HG02885 (cell line): ENCODE data around the gene SLC35F3.
A peak's percentile ranks its signal among the peaks of the same experiment; 100 is the strongest.
"Not testable (repeated sequence)": the region's sequence is repeated elsewhere in the genome, so short reads cannot be mapped to it uniquely, and the experiment has no call there.

Source experiments
- ATAC-seq: cut with Tn5 transposase; IDR thresholded peaks from one replicate; pipeline ENCODE4 v1.9.1; 2021; ENCODE audit warnings: mild to moderate bottlenecking; ENCODE audit not compliant: unreplicated experiment, poor library complexity

The SLC35F3 gene

DNA sequence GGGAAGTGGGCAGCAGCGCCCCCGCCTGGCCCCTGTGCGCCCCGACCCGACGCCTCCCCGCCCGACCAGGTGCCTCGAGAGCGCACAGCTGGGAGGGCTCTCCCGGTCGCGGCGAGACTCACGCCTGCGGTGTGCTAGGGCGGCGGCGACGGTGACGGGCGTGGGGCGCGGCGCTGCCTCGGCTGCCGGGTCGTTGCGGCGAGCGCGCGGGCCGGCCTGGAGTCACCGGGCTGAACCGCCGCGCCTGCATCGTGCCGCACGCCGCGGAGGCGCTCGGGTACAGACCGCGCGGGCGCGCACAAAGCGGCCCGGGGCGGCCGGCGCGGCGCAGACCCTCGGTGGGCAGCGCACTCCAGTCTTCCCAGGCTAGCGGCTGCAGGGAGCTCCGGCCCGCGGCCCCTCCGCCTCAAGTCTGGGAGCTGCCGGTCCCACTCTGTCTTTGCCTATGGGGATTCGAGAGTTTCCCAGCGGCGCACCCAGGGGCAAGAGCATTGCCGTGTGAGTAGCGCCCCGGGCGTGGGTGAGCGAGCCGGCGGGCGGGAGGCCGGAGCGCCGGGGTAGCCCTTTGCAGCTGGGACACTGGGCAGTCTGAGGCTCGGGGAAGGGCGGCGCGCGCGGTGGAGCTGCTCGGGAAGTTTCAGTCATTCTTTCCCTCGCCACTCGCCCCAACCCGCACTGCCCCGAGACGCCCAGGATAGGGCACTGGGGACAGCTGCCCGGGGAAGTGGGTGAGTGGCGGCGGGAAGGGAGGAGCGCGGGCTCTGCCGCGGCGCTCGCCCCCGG, at the start of gene SLC35F3:
TSS of gene SLC35F3 (plus strand) at position 44 of the 783 bp plus-strand sequence.
- no peak for ATAC-seq

DNA sequence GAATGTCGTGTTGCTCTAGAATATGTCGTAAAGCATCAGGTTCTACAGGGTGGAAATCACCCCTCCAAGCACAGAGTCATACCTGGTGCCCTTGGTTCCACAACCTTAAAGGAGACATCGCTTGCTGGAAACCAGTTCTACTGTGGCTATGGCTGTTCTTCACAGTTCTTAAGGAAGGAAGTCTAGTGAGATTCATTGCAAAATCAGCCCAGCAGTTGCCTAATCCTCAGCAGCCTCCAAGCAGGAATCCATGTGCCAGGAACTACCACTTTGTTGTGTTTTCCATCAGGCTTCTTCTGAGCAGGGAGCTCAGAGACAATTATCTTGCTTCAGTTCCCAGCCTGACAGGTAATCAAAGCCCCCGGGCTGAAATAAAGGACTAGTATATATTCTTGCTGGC, 45.0 kb upstream of the SLC35F3 start:
- ATAC-seq = no peak

DNA sequence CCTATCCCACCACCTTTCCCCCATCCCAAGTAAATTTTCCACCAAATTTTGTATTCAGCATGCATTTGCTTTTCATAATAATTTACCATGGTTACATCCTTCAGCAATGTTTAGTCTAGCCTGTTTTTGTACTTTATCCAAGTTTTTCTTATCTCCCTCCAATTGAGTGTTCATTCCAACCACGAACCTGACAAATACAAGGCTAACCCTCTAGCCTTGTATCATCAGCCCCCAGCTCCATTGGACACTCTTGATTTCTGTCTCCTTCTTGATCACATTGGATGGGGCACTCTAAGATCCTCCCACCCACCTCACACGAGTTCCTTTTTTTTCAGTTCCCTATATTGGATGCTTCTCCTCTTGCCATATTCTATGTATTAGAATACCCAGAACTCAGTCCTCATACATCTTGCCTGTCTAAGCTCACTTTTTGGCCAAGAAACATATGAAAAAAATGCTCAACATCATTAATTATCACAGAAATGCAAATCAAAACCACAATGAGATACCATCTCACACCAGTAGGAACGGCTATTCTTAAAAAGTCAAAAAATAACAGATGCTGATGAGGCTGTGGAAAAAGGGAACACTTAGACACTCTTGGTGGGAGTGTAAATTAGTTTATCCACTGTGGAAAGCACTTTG, 40.5 kb upstream of the SLC35F3 start:
- no peak for ATAC-seq

DNA sequence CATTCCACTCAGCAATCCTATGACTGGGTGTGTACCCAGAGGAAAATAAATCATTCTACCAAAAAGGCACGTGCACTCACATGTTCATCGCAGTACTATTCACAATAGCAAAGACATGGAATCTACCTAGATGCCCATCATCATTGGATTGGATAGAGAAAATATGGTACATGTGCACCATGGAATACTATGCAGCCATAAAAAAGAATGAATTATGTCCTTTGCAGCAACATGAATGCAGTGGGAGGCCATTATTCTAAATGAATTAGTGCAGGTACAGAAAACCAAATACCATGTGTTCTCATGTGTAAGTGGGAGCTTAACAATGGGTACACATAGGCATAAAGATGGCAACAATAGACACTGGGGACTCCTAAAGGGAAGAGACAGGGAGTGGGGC, 39.9 kb upstream of the SLC35F3 start:
- ATAC-seq = no peak

DNA sequence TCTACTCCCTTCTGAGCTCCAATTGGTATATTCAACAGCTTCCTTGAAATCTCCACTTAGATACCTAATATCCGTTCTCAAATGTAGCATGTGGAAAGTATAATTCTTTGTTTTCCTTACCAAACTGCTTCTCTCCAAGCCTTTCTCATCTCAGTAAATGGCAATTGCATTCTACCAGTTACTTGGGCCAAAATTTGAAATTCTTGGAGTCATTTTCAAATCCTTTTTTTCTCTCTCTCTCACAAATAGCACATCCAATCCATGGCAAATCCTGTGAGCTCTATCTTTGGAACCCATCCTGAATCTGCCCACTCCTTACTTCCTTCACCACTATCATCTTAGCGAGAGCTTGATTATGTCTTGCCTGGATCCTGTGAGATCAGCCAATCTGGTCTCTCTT, 39.3 kb upstream of the SLC35F3 start:
- ATAC-seq = no peak

DNA sequence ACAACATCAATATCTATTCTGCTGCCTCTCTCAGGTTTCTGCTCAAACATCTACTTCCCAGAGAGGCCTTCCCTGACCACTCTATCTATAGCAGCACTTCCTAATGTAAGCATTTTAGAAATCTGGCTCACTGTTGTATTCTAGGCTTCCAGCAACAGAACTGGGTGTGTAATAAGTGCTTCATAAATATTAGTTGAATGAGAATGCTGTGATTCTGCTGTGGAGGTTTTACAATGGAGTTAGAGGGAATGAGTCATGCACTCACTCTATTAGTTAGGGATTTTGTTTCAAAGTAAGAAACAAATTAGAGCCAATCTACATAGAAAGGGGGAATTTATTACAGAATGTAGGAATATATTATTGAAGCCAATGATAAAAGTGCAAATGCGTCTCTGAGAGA, 38.6 kb upstream of the SLC35F3 start:
- no peak for ATAC-seq

DNA sequence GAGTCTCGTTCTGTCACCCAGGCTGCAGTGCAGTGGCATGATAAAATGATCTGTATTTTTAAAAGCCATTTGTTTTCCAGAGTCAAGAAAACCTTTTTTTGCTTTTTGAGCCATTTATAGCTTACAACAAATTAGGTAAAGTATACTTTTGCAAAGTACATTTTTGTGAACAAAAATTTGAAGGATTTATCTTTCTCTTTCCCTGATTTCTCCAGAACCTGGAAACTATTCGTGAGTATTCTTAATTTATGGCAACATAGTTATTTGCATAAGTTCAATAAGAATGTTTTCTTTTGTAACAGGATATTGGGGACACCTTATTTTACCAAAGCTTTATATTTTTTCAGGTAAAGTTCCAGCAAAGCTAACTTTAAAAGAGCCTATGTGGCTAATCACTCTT, 37.4 kb upstream of the SLC35F3 start:
- no peak for ATAC-seq

DNA sequence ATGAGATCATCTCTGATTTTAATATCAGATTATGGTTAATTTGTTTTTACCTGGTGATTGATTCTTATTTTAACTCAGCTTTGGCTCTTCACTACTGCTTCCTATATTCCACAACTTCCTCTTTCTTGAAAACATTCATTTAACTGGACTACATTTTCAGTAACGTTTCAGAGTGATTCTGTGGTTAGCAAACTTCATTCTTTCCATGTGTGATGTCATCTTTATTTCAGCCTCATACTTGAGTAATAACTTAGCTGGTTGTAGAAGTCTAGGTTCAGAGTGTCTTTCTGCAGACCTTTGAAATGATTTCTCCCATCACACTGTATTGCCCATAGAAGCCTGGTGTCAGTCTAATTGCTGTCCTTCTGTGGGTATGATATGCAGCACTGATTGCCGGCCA, 36.0 kb upstream of the SLC35F3 start:
- ATAC-seq = no peak

DNA sequence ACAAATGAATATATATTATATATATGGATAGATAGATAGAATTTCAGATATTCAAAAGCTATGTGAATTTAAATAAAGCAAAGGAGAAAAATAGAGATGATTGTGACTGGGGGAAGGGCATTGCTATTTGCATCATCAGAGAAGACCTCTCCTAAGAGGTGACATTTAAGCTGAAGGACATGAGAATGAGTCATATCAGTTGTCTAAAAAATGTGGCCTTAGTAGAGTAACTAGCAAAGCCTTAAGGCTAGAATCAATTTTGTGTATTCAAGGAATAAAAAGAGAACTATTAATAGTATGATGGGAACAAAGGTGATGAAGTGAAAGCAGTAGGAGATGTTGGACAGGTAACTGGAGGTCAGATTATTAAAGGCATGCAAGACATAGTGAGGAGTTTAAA, 34.8 kb upstream of the SLC35F3 start:
- no peak for ATAC-seq

DNA sequence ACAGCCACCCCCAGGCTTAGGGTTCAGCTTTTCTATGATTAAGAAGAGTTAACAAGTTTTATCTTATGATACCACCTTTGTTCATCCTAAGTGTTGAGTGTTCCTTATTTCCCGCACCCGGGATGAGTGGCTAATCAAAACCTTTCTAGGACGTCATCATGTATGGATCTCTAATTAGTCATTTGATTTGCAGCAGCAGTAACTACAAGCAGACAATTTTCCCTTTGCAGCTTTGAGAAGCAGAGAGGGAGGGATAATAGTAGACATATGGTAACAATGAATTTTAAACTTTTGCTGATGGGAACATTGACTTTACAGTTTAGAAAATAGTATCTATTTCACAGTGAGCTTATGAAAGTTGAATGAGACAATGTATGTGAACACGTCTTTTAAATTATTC, 30.8 kb upstream of the SLC35F3 start:
- ATAC-seq = no peak

DNA sequence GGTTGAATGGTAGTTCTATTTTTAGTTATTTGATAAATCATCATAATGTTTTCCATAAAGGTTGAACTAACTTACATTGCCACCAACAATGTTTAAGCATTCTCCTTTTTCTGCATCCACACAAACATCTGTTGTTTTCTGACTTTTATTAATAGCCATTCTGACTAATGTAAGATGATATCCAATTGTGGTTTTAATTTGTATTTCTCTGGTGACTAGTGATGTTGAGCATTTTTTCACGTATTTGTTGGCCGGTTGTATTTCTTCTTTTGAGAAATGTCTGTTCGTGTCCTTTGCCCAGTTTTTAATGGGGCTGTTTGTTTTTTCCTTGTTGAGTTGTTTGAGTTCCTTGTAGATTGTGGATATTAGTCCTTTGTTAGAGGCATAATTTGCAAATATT, 24.6 kb upstream of the SLC35F3 start:
- no peak for ATAC-seq

DNA sequence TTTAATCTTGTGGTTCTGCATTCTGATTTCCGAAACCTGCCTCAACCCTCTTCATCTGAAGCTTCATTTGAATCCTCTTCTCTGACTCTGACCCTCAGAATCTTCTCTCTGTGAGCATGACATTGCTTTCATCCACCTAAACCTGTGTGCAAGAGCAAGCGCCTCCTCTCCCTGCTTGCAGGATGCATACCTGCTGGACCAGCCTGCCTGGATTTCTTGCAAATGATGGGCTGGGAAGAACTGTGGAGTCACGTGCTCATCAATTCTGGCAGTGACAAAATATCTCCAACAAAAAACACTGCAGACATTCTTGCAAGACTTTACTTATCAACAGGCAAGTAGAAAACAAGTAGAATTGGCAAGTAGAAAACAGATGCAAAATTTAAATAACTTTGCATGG, 20.8 kb upstream of the SLC35F3 start:
- ATAC-seq = no peak

DNA sequence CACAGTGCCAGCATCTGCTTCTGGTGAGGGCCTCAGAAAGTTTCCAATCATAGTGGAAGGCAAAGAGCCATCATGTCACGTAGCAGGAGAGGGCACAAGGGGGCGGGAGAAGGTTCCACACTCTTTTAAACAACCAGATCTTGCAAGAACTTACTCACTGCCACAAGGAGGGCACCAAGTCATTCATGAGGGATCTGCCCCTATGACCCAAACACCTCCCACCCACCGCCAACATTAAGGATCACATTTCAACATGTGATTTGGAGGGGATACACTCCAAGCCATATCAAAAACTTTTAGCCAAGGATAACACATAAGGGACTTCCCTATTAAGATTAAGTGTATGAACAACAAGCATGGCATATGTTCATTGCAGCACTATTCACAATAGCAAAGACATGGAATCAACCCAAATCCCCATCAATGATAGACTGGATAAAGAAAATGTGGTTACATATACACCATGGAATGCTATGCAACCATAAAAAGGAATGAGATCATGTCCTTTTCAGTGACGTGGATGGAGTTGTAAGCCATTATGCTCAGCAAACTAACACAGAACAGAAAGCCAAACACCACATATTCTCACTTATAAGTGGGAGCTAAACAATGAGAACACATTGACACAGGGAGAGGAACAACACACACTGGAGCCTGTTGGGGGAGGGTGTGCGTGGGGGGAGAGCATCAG, 19.9 kb upstream of the SLC35F3 start:
- ATAC-seq = no peak

DNA sequence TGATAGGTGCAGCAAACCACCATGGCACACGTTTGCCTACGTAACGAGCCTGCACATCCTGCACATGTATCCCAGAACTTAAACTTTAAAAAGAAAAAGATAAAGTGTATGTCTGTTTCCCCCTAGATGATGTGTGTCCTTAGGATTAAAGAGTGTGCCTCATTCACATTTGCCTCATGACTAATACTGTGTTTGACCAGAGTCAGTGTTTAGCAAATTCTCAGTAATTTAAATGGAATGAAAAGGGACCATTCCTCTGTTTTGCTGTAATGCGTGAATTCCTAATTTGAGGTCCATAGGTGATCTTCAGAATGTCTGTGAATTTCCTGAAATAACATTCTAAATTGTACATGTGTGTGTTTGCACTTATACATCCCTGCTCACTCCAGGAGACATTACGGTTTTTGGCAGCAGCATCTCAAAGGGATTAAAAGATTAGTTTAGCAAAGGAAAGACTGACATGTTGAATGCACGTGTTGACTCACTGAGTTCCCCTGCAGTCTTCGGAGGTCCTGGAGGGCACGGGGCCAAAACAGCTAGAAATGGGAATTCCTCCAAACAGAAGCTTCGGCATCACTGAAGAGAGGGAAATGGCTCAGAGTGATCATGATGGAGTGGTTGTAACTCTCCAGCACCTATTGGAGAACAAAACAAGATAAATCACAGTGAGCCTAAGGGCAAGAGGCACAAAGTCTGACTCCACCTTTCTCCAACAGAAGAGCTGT, 19.1 kb upstream of the SLC35F3 start:
- ATAC-seq = no peak

DNA sequence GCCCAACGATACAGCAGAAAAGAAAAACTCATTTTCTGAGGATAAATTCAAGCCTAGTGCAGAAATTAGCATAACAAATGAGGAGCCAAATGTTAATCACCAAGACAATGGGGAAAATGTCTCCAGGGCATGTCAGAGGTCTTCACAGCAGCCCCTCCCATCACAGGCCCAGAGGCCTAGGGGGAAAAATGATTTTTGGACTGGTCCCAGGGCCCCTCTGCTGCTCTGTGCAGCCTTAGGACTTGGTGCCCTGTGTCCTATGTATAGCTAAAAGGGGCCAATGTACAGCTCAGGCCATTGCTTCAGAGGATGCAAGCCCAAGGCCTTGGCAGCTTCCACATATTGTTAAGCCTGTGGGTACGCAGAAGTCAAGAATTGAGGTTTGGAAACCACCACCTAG, 13.3 kb upstream of the SLC35F3 start:
- not testable (repeated sequence) for ATAC-seq

DNA sequence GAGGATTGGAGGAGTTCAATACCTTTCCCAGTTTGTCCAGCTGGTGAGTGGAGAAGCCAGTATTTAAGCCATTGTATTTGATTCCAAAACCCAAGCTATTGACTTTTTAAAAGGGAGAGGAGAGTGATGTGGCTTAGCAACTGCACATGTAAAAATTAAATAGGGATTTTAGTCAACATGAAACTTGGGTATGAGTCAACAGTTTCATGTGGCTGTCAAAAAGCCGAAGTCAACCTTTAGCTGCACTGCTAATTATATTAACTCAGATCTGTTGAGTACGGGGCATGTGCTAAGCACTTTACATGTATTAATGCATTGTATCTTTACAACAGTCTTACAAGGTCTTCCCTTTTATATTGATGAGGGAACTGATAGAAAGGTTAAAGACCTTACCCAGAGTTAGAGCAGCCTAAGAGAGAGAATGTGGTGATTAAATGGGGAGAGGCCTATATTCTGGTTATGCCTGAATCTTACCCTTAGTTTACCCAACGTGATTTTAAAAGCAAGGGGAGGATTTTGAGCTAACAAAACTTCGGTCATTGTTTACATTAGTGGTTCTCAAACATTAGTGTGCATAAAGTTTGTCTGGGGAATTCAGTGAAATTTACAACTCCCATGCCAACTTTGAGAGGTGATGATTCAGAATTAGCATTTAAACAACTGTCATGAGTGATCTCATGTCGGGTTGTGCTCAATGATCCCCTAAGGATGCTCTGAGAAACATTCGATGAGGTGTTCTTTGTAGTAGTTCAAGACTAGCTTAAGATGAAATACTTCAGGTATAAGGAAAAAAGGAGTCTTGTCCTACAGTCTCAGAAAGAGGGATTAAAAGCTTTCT, 6.9 kb upstream of the SLC35F3 start:
- peak; percentile 99 for ATAC-seq

DNA sequence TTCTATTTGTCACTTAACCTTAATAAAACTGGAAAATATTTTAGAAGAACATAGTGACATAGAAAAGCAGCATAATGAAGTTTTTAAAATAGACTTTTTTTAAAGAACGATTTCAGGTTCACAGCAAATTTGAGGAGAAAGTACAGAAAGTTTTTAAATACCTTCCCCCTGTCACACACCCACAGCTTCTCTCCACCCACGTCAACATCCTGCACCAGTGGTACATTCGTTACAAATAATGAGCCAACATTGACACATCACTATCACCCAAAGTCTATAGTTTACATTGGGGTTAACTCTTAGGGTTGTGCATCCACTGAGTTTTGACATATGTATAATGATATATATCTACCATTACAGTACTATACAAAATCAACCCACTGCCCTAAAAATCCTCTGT, 3.0 kb upstream of the SLC35F3 start:
- no peak for ATAC-seq

DNA sequence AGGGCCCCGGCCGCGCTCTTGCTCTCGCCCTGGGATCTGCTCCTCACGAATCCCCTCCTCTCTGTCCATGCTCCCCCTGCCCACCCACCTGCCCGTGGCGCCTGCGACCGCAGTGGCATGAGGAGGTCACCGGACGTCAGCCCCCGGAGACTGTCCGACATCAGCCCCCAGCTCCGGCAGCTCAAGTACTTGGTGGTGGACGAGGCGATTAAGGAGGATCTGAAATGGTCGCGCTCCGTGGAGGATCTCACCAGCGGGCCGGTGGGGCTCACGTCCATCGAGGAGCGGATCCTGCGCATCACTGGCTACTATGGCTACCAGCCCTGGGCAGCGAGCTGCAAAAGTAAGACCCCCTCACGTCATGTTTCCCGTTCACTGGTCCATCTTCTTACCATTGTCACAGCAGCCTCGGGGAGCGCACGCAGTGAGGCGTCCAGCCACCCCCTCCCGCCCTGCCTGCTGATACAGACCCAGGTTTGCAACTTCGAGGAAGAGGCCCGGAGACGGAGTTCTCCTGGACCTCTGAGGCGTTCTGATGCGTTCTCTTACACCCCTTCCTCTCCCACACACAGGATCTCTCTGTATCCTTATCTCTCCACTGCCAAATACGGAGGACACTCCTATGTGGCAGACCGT, 1.1 kb downstream of the SLC35F3 start:
- no peak for ATAC-seq

DNA sequence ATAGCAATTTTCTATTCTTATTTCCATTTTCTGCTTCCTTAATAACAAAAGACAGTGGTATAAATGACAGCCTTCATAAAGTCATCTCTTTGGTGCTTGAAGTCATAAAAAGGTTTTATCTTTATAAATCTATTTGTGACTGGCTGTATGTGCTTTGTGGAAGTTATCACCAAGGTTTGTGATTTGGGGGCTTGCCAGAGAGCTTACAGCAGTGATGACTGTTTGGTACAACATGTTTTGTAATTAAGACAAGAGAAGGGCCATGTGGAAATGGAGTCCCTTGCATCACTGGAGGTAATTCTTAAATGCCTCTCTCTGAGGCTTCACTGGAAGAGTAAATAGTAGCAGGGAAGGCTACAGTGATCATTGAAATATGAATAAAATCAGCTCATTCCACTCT, 2.7 kb downstream of the SLC35F3 start:
- no peak for ATAC-seq

DNA sequence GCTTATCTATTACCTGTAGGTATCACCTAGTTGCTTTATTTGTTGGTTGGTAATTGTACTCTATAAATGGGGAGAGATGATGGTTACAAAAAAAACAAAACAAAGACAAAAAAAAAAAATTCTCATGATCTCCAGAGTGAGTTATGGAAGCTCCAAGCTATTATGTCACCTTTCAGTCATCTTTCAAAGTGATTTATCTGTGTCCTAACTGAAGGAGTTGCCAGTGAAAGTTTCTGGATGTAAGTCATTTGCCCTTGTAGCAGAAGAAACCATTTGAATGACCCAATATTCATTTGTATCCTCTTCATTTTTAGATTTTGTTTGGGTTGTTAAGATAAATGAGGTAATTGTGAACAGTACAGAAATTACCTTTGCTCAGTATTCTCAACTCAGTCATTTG, 3.6 kb downstream of the SLC35F3 start:
- no peak for ATAC-seq
